ENCODE measurements around the gene GRM1.

GRCh38 chr6:146224449-146224848 is 195.6 kb downstream of the GRM1 start:
- TF ChIP-seq CTCF (IDR thresholded peaks at IDR 0.05) (no peak), POLR2A (IDR thresholded peaks at IDR 0.05; ENCODE audit: low read length) (no peak), CBX8 (IDR thresholded peaks at IDR 0.05) (no peak), SMC3 (IDR thresholded peaks at IDR 0.05) (no peak), GATA3 (IDR thresholded peaks at IDR 0.05; ENCODE audit: borderline replicate concordance) (no peak), EP300 (IDR thresholded peaks at IDR 0.05) (no peak), MAX (IDR thresholded peaks at IDR 0.05) (no peak), REST (IDR thresholded peaks at IDR 0.05) (no peak), HDAC2 (IDR thresholded peaks at IDR 0.05) (no peak), CEBPB (IDR thresholded peaks at IDR 0.05) (no peak), JUNB (IDR thresholded peaks at IDR 0.05) (no peak), RAD21 (conservative IDR thresholded peaks at IDR 0.05 in 1 of 2, IDR thresholded peaks at IDR 0.05 in 1 of 2) (no peak), KDM1A (IDR thresholded peaks at IDR 0.05; ENCODE audit: low read depth) (no peak)

Data from A549 (cell line).